NCI-H2196 (cell line): ENCODE results near the gene FOXO1.

ENCODE experiments used
- DNase-seq: peaks from one replicate; lab custom pipeline; 2025; ENCODE audit not compliant: unreplicated experiment; lab: John Stamatoyannopoulos, UW

The FOXO1 gene

DNA sequence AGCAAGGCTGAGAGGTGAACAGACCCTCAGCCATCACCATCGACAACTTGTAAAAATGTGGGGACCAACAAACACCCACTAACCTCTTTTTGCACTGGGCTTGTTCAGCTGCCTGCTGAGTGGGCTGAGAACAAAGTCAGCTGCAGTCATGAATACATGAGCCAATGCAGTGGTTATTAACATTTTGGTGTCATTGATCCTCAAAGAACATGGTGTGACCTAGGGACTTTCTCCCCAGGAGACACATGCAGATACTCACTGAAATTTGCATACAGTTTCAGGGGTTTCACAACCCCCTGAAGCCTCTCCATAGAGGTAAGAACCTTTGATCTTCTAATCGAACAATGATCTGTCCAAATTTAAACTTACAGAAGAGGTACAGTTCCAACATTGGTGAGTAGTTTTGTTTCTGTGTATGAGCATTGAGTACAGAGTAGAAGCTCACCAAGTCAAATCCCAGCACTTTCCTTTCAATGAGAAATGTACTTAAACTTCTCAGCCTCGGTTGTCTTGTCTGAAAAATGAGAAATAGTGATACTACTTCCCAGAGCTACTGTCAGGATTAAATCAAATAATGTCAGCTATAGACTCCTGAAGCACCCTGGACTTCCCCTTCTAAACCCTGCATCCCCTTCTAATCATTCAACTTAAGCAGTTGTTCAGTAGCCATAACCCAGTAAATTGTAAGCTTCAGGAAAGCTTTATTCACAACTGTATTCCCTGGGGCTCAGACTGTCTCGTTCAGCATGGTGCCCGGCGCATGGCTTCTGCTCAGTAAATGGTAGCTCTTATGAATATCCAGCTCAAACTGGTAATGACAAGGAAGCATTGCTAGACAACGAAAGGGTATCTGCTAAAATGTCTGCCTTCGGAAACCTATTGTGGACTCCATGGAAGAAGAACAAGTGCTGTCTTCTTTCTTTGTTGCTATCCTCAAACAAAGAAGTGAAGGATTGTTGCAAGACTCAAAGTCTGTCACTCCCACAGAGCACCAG lies 148.7 kb downstream of the FOXO1 start:
- DNase-seq, result no peak

DNA sequence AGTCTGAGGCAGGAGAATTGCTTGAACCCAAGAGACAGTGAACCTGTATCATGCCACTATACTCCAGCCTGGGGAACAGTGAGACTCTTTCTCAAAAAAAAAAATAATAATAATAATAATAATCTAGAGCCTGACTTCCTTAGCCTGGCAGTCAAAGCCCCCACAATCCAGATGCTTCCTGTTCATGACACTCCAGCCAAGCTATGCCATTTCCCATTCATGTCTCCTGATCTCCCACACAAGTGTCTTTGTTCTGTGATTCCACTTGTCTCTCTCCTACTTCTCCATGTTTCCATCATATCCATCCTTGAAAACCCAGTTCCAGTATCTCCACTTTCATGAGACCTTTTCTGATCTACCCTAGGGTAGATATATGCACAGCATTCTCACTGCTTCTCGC lies 150.7 kb downstream of the FOXO1 start:
- DNase-seq, result no peak

DNA sequence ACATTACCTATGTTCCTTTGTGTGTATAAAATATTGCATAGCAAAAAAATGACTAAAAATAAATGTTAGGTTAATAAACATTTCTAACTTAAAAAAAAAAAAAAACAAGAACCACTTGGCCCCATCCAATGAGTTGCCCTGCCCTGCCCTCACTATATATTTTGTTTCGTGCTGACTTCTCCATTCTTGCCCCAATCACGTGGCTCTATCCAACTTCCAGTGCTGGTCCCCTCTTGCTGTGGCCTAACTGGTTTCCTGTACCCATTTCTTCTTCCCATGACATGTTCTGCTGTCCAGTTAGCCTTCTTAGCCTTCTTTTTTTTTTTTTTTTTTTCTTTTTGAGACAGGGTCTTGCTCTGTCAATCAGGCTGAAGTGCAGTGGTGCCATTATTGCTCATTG lies 151.6 kb downstream of the FOXO1 start:
- DNase-seq, result no peak

DNA sequence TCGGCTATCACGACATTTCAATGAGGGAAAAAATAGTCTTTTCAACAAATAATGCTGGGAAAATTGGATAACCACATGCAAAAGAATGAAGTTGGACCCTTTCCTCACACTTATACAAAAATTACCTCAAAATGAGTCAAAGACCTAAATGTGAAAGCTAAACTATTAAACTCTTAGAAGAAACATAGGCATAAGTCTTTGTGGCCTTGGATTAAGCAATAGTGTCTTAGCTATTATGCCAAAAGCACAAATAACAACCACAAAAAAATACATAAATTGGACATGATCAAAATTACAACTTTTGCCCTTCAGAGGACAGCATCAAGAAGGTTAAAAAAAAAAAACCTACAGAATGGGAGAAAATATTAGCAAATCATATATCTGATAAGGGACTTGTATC lies 156.6 kb downstream of the FOXO1 start:
- no peak for DNase-seq

DNA sequence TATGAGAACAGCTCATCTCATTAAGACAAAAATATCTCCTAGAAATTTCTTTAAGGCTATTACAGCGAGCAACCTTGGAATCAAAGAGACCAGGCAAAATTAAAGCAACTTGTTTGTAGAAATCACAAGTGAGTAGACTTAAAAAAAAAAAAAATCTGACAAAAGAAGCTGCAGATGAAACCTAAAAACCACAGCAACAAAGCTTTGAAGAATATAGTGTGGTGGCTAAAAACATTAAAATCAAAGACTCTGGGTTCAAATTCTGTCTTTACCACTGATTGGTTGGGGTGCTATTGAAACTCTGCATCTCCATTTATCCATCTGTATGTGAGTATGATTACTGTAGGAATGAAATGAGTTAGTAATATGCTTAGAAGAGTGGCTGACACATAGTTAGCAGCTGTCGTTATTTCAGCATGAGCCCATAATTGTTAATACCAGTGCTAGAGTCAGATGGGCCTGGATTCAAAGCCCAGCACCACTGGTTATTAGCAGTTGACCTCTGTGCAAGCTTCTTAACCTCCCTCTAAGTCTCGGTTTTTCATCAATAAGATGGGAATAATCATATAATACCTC lies 157.6 kb downstream of the FOXO1 start:
- no peak for DNase-seq

DNA sequence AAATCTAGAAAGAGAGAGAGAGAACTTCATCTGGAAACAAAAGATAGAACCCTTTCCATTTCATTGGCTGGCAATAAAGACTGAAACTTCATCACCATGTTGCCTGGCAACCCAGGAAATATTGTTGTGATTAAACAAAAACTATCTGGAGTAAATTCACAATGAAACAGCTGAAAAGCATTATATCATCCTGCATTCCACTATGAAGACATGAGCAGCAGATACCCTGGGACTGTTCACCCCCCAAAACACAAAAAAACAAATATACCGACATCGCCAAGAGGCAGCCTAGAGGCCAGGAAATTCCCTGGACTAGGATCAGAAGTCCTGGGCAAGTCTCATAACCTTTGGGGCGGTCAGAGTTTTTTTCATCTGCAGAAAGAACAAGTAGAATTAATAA lies 158.3 kb downstream of the FOXO1 start:
- DNase-seq, result no peak

DNA sequence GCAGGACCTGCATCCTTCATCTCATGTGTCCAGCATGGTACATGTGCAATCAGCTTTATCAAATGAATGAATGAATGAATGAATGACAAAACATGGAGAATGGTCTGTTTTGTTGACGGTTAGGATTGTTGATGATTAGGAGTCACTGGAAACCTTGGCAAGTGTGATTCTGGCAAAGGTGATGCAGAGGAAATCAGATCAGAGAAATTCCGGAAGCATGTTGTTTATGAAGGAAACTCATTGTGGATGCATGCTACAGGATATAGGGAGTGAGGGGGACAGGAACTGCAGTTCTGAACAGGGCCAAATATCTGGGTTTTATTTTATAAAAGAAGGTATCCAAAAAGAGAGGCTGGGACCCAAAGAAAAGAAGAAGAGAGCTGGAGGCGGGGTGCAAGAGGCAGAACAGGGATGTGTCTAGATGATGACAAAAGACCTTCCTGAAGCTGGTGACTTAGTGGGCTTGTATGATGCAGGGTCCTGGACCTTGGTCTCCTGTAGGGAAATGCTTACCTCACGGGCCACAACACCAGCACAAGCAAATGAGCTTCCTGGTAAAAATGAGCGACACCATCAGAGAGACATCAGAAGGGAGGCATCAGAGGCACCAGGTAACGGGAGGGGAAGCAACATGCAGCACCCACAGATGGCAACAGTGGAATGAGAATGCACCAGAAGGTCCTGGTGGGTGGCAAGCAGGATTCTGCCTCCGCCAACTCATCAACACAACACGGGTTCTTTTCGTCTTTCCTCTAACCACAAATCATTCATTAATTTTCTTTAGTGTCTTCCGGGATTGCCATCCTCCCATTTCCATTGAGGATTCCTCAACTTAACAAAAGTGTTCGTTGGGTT lies 159.6 kb downstream of the FOXO1 start:
- no peak for DNase-seq
